Keratinocyte (primary cell): ENCODE results near the gene UNC93A. TPM values are rescaled to one million over a fixed set of nuclear protein-coding genes. Genes with fewer than 3 reads are reported as not detected.

Experiments
- DNase-seq: peaks from one replicate; pipeline ENCODE4 v3.0.0-alpha.2; 2011; ENCODE audit warnings: low read depth, missing footprints, low spot score
- FAIRE-seq: peaks from 2 replicates; lab custom pipeline; 2011; peaks lifted over from hg19 to GRCh38; lab: Jason Lieb, UNC
- H2AFZ ChIP-seq: 2 replicates; pipeline ENCODE4 v1.6.0; 2012; ENCODE audit warnings: low read length, control low read depth, inconsistent platforms; ENCODE audit not compliant: control insufficient read depth
- H3K27ac ChIP-seq: 2 replicates; pipeline ENCODE4 v1.5.1; 2011; ENCODE audit warnings: low read length; ENCODE audit not compliant: control insufficient read depth, insufficient read depth
- H3K27me3 ChIP-seq: 3 replicates; pipeline ENCODE4 v1.6.0; 2011; ENCODE audit warnings: low read length; ENCODE audit not compliant: control insufficient read depth, insufficient read depth; ENCODE audit errors: extremely low read depth
- H3K36me3 ChIP-seq, 2 experiments: 2 replicates in 1 of 2; 3 replicates in 1 of 2; pipeline ENCODE4 v1.5.1; 2011; ENCODE audit warnings: low read length in 2 of 2, mild to moderate bottlenecking in 1 of 2; ENCODE audit not compliant: control insufficient read depth in 2 of 2, insufficient read depth in 2 of 2; ENCODE audit errors: extremely low read depth in 1 of 2
- H3K4me1 ChIP-seq: 3 replicates; pipeline ENCODE4 v1.5.1; 2011; ENCODE audit warnings: low read length; ENCODE audit not compliant: control insufficient read depth, insufficient read depth; ENCODE audit errors: extremely low read depth
- H3K4me2 ChIP-seq: 3 replicates; pipeline ENCODE4 v1.6.0; 2011; ENCODE audit warnings: low read depth, low read length; ENCODE audit not compliant: control insufficient read depth, insufficient read depth; ENCODE audit errors: extremely low read depth
- H3K4me3 ChIP-seq, 3 experiments: fragments of 200-600 bp in 1 of 3; sonication (generic) in 1 of 3; 2 replicates in 2 of 3; 3 replicates in 1 of 3; pipeline ENCODE4 v1.5.1; 2011 to 2016; ENCODE audit warnings: low read length in 3 of 3, mild to moderate bottlenecking in 3 of 3, control low read depth in 2 of 3, inconsistent platforms in 1 of 3, low read depth in 1 of 3, mixed read lengths in 1 of 3, mixed run types in 1 of 3, moderate library complexity in 1 of 3; ENCODE audit not compliant: control insufficient read depth in 2 of 3, insufficient read depth in 2 of 3; ENCODE audit errors: extremely low read depth in 1 of 3
- H3K79me2 ChIP-seq: 2 replicates; pipeline ENCODE4 v1.6.0; 2012; ENCODE audit warnings: low read length; ENCODE audit not compliant: control insufficient read depth, insufficient read depth
- H3K9ac ChIP-seq: 3 replicates; pipeline ENCODE4 v1.6.0; 2011; ENCODE audit warnings: low read length; ENCODE audit not compliant: control insufficient read depth, insufficient read depth; ENCODE audit errors: extremely low read depth
- H3K9me1 ChIP-seq: 3 replicates; pipeline ENCODE4 v1.6.0; 2011; ENCODE audit warnings: low read length; ENCODE audit not compliant: control insufficient read depth, insufficient read depth; ENCODE audit errors: extremely low read depth
- H3K9me3 ChIP-seq: 2 replicates; pipeline ENCODE4 v1.5.1; 2012; ENCODE audit warnings: low read depth, low read length; ENCODE audit not compliant: control insufficient read depth
- H4K20me1 ChIP-seq: 3 replicates; pipeline ENCODE4 v1.6.0; 2011; ENCODE audit warnings: low read length; ENCODE audit not compliant: control insufficient read depth, insufficient read depth; ENCODE audit errors: extremely low read depth
- EZH2 ChIP-seq: IDR thresholded peaks from one replicate; pipeline ENCODE4 v1.6.1; 2012; ENCODE audit warnings: inconsistent platforms, mild to moderate bottlenecking, low read length, moderate library complexity
- dilution Hi-C: fragments of 300-500 bp; cut with MboI; formaldehyde crosslinking; loops from one replicate; pipeline ENCODE4 v1.7.0; 2020; ENCODE audit warnings: low sequenced_read_pairs; ENCODE audit not compliant: extremely low pct_ligation_motif_present
- polyA plus RNA-seq, 5 experiments: library from polyadenylated mRNA; depleted of rRNA in 3 of 5; stranded (reverse) in 3 of 5; stranded (forward) in 1 of 5; unstranded in 1 of 5; fragments of >200 nt; gene quantifications; 1 replicate in 1 of 5; 2 replicates in 3 of 5; 3 replicates in 1 of 5; pipeline versions ENCODE4 v1.2.1 to v1.2.3, GENCODE V29; 2011 to 2012; ENCODE audit warnings: missing spikeins in 2 of 5, low read depth in 1 of 5, low replicate concordance in 1 of 5
- TF ChIP-seq, protein P1 (sequence below), 3 experiments: IDR thresholded peaks in 1 of 3; conservative IDR thresholded peaks in 1 of 3; optimal IDR thresholded peaks in 1 of 3; 2 replicates in 2 of 3; 3 replicates in 1 of 3; pipeline versions ENCODE3 to v1.5.1; 2011; ENCODE audit warnings: low read length in 3 of 3, mild to moderate bottlenecking in 3 of 3, moderate library complexity in 2 of 3, control low read depth in 1 of 3, inconsistent platforms in 1 of 3; ENCODE audit not compliant: insufficient read depth in 2 of 3; ENCODE audit errors: extremely low read depth in 1 of 3

Gene UNC93A
- polyA plus RNA-seq, 1 donor (not counting 4 experiments of a cell fraction or from before 2014, with no cell fraction given) = not detected

DNA sequence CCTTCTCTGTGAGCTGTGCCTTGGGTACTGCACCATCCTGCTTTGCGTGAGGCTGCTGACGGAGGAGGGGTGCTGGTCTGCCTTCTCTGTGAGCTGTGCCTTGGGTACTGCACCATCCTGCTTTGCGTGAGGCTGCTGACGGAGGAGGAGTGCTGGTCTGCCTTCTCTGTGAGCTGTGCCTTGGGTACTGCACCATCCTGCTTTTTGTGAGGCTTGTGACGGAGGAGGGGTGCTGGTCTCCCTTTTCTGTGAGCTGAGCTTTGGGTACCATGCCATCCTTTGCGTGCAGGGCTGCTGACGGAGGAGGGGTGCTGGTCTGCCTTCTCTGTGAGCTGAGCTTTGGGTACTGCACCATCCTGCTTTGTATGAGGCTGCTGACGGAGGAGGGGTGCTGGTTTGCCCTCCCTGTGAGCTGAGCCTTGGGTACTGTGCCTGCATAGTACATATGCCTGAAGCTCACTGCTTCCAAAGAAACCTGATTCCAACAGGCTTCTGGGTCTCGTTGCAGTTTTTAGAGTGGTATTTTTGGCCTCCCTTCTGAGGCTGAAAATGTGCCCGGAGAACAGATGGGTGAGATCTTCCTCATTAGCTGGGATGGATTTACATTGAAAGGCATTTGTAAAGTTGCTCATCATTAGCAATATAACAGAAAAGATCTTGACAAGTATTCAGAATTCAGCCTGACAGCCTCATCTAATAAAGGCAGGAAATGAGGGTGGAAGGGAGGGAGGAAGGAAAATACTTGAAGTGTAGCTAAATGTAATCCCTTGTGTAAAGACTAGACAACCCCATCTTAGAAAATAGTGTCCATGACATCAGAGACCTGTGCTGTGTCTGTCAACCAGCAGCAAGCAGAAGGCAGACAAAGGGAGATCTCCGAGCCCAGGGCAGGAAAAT is 46.8 kb upstream of the UNC93A start:
- Histone ChIP-seq H3K9me1 (no peaks in the 10 kb centered on the region), H4K20me1 (no peaks in the 10 kb centered on the region), H3K36me3 (no peaks in the 10 kb centered on the region), H3K4me1 (no peaks in the 10 kb centered on the region), H3K27ac (no peak overlapping the region), H3K27me3 (no peaks in the 10 kb centered on the region), H2AFZ (no peak overlapping the region), H3K79me2 (no peaks in the 10 kb centered on the region), H3K4me3 (no peak overlapping the region), H3K9me3 (no peaks in the 10 kb centered on the region), H3K9ac (no peak overlapping the region), H3K4me2 (no peak overlapping the region)
- dilution Hi-C loops = no loop called here
- no peak for DNase-seq
- no peak for FAIRE-seq
- TF ChIP-seq, protein P1, sequence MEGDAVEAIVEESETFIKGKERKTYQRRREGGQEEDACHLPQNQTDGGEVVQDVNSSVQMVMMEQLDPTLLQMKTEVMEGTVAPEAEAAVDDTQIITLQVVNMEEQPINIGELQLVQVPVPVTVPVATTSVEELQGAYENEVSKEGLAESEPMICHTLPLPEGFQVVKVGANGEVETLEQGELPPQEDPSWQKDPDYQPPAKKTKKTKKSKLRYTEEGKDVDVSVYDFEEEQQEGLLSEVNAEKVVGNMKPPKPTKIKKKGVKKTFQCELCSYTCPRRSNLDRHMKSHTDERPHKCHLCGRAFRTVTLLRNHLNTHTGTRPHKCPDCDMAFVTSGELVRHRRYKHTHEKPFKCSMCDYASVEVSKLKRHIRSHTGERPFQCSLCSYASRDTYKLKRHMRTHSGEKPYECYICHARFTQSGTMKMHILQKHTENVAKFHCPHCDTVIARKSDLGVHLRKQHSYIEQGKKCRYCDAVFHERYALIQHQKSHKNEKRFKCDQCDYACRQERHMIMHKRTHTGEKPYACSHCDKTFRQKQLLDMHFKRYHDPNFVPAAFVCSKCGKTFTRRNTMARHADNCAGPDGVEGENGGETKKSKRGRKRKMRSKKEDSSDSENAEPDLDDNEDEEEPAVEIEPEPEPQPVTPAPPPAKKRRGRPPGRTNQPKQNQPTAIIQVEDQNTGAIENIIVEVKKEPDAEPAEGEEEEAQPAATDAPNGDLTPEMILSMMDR (optimal IDR thresholded peaks at IDR 0.05 in 1 of 3, IDR thresholded peaks at IDR 0.05 in 1 of 3, conservative IDR thresholded peaks at IDR 0.05 in 1 of 3; ENCODE audit: extremely low read depth in 1 of 3, insufficient read depth in 2 of 3, low read length in 3 of 3) = no peak
- TF ChIP-seq EZH2 = no peak

DNA sequence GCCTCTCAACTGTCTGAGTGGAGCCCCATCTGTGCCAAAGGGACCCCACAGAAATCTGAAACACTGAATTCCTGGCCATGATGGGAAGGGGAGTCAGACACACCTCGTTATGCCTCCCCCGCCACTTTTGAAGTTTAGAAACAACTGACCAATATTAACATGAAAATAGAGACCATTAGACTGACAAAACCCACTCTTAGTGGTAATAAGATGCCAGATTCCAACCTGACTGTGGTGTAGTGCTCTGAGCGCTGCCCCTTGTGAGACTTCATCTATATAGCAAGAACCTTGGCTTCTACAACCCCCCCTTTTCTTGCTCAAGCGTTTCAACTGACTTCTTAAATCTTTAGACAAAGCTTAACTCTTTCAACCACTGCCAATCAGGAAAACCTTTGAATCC is 46.1 kb upstream of the UNC93A start:
- dilution Hi-C loops = no loop called here
- no peaks in the 10 kb centered on the region for H3K9me1 ChIP-seq

More for the DNA sequence above, 46.1 kb upstream of the UNC93A start:
- Histone ChIP-seq H3K4me2 (no peak overlapping the region), H3K4me1 (no peaks in the 10 kb centered on the region), H3K27me3 (no peaks in the 10 kb centered on the region), H3K9me3 (no peaks in the 10 kb centered on the region), H3K9ac (no peak overlapping the region), H2AFZ (no peak overlapping the region), H3K79me2 (no peaks in the 10 kb centered on the region), H3K36me3 (no peaks in the 10 kb centered on the region), H4K20me1 (no peaks in the 10 kb centered on the region), H3K27ac (no peak overlapping the region), H3K4me3 (no peak overlapping the region)
- FAIRE-seq (no peak), DNase-seq (no peak)
- TF ChIP-seq, protein P1 (optimal IDR thresholded peaks at IDR 0.05 in 1 of 3, IDR thresholded peaks at IDR 0.05 in 1 of 3, conservative IDR thresholded peaks at IDR 0.05 in 1 of 3; ENCODE audit: extremely low read depth in 1 of 3, insufficient read depth in 2 of 3, low read length in 3 of 3) = no peak
- no peak for TF ChIP-seq EZH2
